Colonic mucosa (tissue), 4 donors: ENCODE data around the gene STAT3. TPM values are rescaled to one million over a fixed set of nuclear protein-coding genes. Genes with fewer than 3 reads are reported as not detected.
"Not testable (repeated sequence)": the region's sequence is repeated elsewhere in the genome, so short reads cannot be mapped to it uniquely, and the experiment has no call there.

Experiments used
- DNase-seq: peaks from one replicate; pipeline ENCODE4 v3.0.0-alpha.2; 2020
- H3K27ac ChIP-seq: fragments of 200-600 bp; one replicate; pipeline ENCODE4 v1.8.0; 2021
- H3K27me3 ChIP-seq: fragments of 200-600 bp; one replicate; pipeline ENCODE4 v1.8.0; 2021
- H3K36me3 ChIP-seq: fragments of 200-600 bp; one replicate; pipeline ENCODE4 v1.8.0; 2021
- H3K4me1 ChIP-seq: fragments of 200-600 bp; one replicate; pipeline ENCODE4 v1.8.0; 2021; ENCODE audit warnings: mild to moderate bottlenecking
- H3K4me3 ChIP-seq: fragments of 200-600 bp; one replicate; pipeline ENCODE4 v1.8.0; 2021
- H3K9ac ChIP-seq, 2 donors: one replicate each; pipeline ENCODE4 v1.7.0; 2013; ENCODE audit warnings: control low read depth in 2 of 2, low read depth in 2 of 2, low read length in 2 of 2
- H3K9me3 ChIP-seq: fragments of 200-600 bp; one replicate; pipeline ENCODE4 v1.8.0; 2021
- CTCF ChIP-seq: fragments of 200-600 bp; IDR thresholded peaks from one replicate; pipeline ENCODE4 v1.8.0; 2022; ENCODE audit warnings: antibody characterized with exemption, mild to moderate bottlenecking
- intact Hi-C: fragments of 100-400 bp; cut with DNase I; formaldehyde crosslinking; loops from one replicate; pipeline ENCODE4 v1.14.1; 2022
- total RNA-seq, 2 donors: library from RNA; stranded (reverse); fragmentation: NEBNext Ultra II Directional in 1 of 2; extraction: Animal tissue kit (Norgen Biotek cat#: 25700) in 1 of 2; gene quantifications; one replicate each; pipeline ENCODE4 v1.2.1, GENCODE V29; 2021
- donor health status: healthy.
- donor health status: DM: no; HTN: no; CAD: no.
- donor health status: DM: no; HTN: no; CAD: no.

Gene STAT3
- total RNA-seq, 2 donors from 2014 or later: 137 to 216 TPM

GRCh38 chr17:42421507-42422338, 33.5 kb upstream of the STAT3 start:
- Histone ChIP-seq H3K4me1 (peaks cover 9% of the 10 kb centered on the region), H3K36me3 (no peaks in the 10 kb centered on the region), H3K27me3 (peaks cover 17% of the 10 kb centered on the region), H3K27ac (peak overlapping the region; percentile 82), H3K4me3 (peak overlapping the region; percentile 70), H3K9ac (peak overlapping the region; percentile 58 to 90), H3K9me3 (no peaks in the 10 kb centered on the region)
- DNase-seq: no peak
- no peak for TF ChIP-seq CTCF
- intact Hi-C loops: no loop called here

- Histone ChIP-seq H3K9me3 (no peaks in the 10 kb centered on the region), H3K27me3 (peaks cover 17% of the 10 kb centered on the region), H3K4me3 (peak overlapping the region; percentile 70), H3K4me1 (peaks cover 9% of the 10 kb centered on the region), H3K9ac (peak overlapping the region; percentile 6 to 90), H3K27ac (peak overlapping the region; percentile 82), H3K36me3 (no peaks in the 10 kb centered on the region)
- no peak for TF ChIP-seq CTCF
- intact Hi-C loops: no loop called here
- DNase-seq: no peak
Measured at GRCh38 chr17:42421136-42421506, 32.9 kb upstream of the STAT3 start.

- H3K4me1 ChIP-seq, H3K9ac ChIP-seq, H3K36me3 ChIP-seq, DNase-seq, H3K9me3 ChIP-seq, H3K4me3 ChIP-seq, intact Hi-C loops, H3K27ac ChIP-seq: not testable (repeated sequence)
- H3K27me3 ChIP-seq: peaks cover 17% of the 10 kb centered on the region
Measured at GRCh38 chr17:42417981-42418380, 29.7 kb upstream of the STAT3 start.

GRCh38 chr17:42414704-42415409, 26.6 kb upstream of the STAT3 start:
- Histone ChIP-seq H3K4me3 (no peak overlapping the region), H3K4me1 (no peaks in the 10 kb centered on the region), H3K36me3 (no peaks in the 10 kb centered on the region), H3K9ac (no peak overlapping the region), H3K27ac (no peak overlapping the region), H3K27me3 (no peaks in the 10 kb centered on the region), H3K9me3 (no peaks in the 10 kb centered on the region)
- DNase-seq: no peak
- intact Hi-C loops: no loop called here
- no peak for TF ChIP-seq CTCF

DNA sequence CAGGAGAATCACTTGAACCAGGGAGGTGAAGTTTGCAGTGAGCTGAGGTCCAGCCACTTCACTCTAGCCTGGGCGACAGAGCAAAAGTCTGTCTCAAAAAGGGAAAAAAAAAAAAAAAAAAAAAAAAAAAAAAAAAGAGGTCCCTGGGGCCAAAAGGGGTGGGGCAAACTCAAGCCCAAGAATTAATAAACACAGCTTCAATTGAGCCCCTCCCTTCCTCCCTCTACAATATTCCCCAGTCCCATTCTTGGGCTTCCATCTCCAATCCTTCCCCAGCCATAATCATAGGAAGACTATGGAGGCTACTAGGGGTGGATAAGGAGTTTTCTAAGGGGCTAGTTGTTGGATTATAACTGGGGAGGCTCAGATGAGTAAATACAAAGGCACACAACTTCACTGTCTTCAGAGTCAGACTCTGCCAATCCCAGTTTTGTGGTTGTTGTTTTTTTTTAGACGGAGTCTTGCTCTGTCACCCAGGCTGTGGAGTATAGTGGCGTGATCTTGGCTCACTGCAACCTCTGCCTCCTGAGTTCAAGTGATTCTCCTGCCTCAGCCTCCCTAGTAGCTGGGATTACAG, 25.3 kb upstream of the STAT3 start:
- intact Hi-C loops: no loop called here
- Histone ChIP-seq H3K9ac (no peak overlapping the region), H3K27me3 (no peaks in the 10 kb centered on the region), H3K27ac (no peak overlapping the region), H3K4me1 (no peaks in the 10 kb centered on the region), H3K9me3 (no peaks in the 10 kb centered on the region), H3K36me3 (no peaks in the 10 kb centered on the region), H3K4me3 (no peak overlapping the region)
- TF ChIP-seq CTCF: no peak
- no peak for DNase-seq
